GM19025 (cell line): Measurements from ENCODE around the gene HBA1.
"Not testable (repeated sequence)": the region's sequence is repeated elsewhere in the genome, so short reads cannot be mapped to it uniquely, and the experiment has no call there.

Experiments
- ATAC-seq: cut with Tn5 transposase; IDR thresholded peaks from one replicate; pipeline ENCODE4 v1.9.1; 2021; ENCODE audit warnings: mild to moderate bottlenecking, low read depth, moderate library complexity; ENCODE audit not compliant: unreplicated experiment

The HBA1 gene

GRCh38 chr16:176477-177382 lies at the start of gene HBA1:
Gene HBA1 (plus strand): TSS chr16:176680. CDS start chr16:176717, 37 bp downstream.
- not testable (repeated sequence) for ATAC-seq

DNA sequence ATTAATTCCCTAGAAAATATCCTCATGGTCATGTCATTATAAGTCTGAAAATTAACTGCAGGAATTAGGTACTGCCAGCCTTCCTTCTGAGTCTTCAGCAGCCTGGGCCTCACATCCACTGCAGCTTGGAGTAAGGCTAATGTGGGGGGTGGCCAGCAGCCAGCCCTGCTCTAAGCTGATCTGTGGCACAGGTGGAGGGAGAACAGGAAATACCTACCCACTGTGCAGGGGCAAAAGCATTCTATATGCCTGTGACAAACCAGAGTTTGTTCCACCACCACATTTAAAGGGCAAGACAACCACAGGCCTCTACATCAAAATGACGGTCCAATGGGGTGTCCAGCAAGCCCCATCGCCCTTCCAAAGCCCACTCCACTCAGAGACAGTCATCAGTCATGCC lies 47.4 kb upstream of the HBA1 start:
- no peak for ATAC-seq

- no peak for ATAC-seq
Observed at GRCh38 chr16:130533-131173, 45.8 kb upstream of the HBA1 start.

GRCh38 chr16:132120-132519 lies 44.4 kb upstream of the HBA1 start:
- ATAC-seq, result no peak

- ATAC-seq, result no peak
Observed at GRCh38 chr16:133716-134115, 42.8 kb upstream of the HBA1 start.

GRCh38 chr16:138049-138417 lies 38.4 kb upstream of the HBA1 start:
- no peak for ATAC-seq

DNA sequence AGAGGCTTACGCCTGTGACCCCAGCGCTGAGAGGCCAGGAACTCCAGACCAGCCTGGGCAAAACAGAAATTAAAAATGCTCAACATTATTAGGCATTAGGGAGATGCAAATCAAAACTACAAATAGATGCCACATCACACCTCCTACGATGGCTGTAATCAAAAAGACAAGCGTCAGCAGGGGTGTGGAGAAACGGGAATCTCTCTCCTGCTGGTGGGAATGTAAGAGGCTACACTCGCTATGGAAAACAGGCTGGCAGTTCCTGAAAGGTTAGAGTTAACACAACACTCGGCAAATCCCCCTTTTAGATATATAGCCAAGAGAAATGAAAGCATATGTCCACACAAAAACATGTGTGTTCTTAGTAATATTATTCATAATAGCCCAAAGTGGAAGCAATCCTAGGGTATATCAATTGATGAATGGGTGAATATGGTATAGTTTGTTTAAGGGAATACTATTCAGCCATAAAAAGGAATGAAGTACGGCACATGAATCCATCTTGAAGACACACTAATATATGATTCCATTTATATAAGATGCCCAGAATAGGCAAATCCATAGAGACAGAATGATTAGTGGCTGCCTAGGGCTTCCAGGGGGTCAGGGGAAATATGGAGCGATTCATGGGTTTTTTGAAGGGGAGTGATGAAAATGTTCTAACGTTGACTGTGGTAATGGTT lies 36.2 kb upstream of the HBA1 start:
- ATAC-seq, result no peak

- no peak for ATAC-seq
Observed at GRCh38 chr16:142405-142967, 34.0 kb upstream of the HBA1 start.

- ATAC-seq, result no peak
Observed at GRCh38 chr16:143047-143446, 33.4 kb upstream of the HBA1 start.

DNA sequence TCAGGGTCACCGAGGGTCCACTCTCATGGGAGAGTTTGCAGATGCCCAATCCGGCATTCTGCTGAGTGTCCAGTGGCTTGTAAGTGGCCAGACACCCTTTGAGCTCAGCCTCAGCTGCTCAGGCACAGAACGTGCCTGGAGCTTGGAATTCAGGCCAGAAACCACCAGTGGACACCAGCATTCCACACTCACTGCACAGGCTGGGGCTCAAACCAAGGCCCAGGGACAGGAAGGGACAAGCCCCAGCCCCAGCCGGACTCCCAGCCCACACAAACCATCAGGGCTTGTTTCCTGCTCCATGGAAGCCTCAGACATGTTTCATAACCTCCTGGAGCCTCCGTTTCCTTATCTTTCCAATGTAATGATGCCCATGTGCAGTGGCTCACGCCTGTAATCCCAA lies 33.0 kb upstream of the HBA1 start:
- ATAC-seq, result no peak

DNA sequence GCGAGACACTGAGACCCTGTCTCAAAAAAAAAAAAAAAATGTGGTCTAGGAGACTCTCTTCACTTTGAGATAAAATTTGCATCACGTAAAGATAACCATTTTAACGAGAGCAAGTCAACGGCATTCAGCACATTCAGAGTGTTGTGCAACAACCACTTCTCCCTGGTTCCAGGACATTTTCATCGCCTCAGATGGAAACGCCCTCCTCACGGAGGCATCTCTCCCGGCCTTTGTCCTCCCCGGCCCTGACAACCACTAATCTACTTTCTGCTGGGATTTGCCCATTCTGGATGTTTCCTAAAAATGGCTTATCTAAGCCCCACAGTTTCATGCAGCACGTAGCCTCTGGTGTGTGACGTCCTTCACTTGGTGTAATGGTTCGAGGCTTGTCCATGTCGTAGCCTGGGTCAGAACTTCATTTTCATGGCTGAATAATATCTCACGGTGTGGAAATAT lies 31.7 kb upstream of the HBA1 start:
- ATAC-seq, result no peak

DNA sequence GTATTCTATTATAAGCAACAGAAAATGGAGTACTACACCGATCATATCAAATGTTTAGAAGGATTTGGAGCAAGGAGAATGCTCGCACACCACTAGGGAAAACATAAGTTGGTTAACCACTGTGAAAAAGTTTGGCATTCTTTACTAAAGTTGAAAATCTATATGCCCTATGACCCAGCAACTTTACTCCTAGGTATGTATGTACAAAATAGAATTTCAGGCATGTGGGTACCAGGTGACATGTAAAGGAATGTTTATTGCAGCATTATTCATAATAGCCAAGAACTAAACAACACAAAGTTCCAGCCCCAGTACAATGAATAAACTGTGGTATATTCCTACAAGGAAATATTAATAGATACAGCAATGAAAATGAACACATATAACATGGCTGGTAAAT lies 29.8 kb upstream of the HBA1 start:
- ATAC-seq, result no peak

- no peak for ATAC-seq
Observed at GRCh38 chr16:149024-149660, 27.3 kb upstream of the HBA1 start.

- ATAC-seq, result no peak
Observed at GRCh38 chr16:152141-153128, 24.0 kb upstream of the HBA1 start, which contains the start of gene HBZ. Gene HBZ (plus strand): TSS chr16:152644. CDS start chr16:152910, 266 bp downstream.

DNA sequence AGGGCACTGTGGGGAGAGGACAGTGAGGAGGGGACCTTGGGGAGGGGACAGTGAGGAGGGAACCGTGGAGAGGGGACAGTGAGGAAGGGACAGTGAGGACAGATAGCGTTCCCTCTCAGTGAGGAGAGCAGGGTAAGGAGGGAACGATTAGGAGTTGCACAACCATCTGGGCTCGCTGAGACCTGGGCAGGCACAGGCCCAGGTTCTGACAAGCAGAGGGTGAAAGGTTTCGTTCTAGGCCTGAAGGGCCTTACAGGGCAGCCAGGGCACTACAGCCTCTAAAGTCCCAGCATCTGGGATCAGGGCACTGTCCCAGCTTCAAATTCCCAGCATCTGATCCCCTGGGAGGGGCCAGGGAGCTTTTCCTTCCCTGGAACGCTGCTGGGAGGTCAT lies 23.4 kb upstream of the HBA1 start:
- not testable (repeated sequence) for ATAC-seq

- ATAC-seq, result not testable (repeated sequence)
Observed at GRCh38 chr16:153550-154216, 22.8 kb upstream of the HBA1 start.

DNA sequence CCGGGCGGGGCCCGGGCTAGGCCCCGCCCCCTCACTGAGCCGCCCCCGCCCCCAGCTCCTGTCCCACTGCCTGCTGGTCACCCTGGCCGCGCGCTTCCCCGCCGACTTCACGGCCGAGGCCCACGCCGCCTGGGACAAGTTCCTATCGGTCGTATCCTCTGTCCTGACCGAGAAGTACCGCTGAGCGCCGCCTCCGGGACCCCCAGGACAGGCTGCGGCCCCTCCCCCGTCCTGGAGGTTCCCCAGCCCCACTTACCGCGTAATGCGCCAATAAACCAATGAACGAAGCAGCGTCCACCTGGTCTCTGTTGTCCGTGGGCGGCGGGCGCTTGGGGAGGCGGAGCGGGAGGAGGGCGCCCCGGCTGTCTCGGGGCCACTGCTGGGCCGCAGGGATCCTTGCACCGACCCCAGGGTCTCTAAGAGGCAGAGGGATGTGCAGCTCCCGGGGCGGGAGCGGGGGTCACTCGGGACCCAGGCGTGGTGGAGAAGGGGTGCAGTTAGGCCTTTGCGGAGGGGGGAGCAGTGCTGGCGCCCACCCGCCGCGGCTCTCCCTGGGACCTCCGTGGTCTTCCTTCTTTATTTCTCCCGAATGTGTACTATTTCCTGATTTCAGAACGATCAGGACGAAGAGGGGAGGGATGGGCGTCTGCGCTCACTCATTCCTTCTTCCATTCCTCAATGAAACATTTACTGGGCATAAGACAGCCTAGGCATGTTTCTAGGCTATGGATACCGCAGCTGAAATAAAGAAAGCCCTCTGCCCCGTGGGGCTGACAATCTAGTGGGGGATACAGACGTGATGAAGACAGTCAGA lies 22.1 kb upstream of the HBA1 start:
- ATAC-seq, result no peak

- no peak for ATAC-seq
Observed at GRCh38 chr16:155031-155398, 21.5 kb upstream of the HBA1 start.
